ENCODE data around the gene KDM6B. TPM values are rescaled to one million over a fixed set of nuclear protein-coding genes. Genes with fewer than 3 reads are reported as not detected.

KDM6B gene
- total RNA-seq, 4 donors from 2014 or later = 7.5 to 10.8 (median 9.7) TPM

DNA sequence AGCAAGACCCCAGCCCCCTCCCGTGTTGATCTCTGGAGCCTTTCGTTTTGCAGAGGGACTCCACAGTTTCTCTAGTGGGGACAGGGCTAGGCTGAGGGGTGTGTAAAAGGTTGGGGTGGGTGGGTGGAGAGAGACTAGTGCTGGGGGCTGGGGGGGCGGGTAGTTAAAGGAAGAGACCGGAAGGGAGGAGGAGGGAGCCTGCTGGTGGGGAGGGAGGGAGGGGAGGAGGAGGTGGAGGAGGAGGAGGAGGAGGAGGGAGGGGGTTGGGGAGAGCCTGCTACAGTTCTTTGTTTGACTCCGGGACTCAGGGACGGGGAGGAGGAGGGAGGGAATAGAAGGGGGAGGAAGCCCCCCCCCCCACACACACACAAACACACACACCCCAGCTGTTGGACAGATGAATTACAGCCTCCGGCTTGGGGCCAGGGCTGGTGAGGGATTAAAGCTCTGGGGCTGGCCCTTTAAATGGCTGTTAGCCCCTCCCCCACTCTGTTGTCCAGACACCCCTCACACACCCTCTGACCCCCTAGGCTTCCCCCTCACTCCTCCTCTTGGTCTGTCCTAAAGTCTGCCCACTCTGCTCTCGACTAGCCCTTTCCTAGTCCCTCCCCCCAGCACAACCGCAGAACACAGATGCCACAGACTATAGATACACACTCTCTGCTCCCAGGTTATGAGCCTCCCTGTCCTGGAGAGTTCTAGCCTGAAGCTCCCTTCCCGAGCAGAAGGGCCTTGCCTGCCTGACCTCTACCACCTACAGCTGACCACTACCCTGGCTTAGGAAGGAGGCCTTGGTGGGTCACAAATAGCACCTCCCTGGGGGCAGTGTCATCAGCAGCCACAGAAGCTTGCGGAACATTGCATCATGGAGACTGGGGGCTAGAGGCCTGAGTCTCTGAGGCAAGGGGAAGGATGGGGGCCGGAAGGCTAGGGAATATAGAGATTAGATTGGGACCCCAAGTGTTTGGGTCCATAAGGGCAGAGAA, 4.4 kb downstream of the KDM6B start:
- TF ChIP-seq POLR2A (IDR thresholded peaks at IDR 0.05) (no peak), EP300 (IDR thresholded peaks at IDR 0.05) (no peak)
- TF ChIP-seq, protein P1, sequence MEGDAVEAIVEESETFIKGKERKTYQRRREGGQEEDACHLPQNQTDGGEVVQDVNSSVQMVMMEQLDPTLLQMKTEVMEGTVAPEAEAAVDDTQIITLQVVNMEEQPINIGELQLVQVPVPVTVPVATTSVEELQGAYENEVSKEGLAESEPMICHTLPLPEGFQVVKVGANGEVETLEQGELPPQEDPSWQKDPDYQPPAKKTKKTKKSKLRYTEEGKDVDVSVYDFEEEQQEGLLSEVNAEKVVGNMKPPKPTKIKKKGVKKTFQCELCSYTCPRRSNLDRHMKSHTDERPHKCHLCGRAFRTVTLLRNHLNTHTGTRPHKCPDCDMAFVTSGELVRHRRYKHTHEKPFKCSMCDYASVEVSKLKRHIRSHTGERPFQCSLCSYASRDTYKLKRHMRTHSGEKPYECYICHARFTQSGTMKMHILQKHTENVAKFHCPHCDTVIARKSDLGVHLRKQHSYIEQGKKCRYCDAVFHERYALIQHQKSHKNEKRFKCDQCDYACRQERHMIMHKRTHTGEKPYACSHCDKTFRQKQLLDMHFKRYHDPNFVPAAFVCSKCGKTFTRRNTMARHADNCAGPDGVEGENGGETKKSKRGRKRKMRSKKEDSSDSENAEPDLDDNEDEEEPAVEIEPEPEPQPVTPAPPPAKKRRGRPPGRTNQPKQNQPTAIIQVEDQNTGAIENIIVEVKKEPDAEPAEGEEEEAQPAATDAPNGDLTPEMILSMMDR (IDR thresholded peaks at IDR 0.05) = no peak
- H3K4me3 ChIP-seq = peak overlapping the region in 2 of 4 donors; percentile 22 to 29
- H3K27ac ChIP-seq = peak overlapping the region; percentile 96 to 99 (median 98)
- DNase-seq (ENCODE audit: low spot score in 2 of 2) = no peak
- H3K9me3 ChIP-seq = no peaks in the 10 kb centered on the region
- peaks cover 0 to 66% (median 41%) of the 10 kb centered on the region in 4 donors for H3K4me1 ChIP-seq
- no peaks in the 10 kb centered on the region for H3K36me3 ChIP-seq
- WGBS, 2 donors = 14 to 19% methylated on average over 8 to 11 of the region's 12 CpGs
- no peaks in the 10 kb centered on the region for H3K27me3 ChIP-seq

DNA sequence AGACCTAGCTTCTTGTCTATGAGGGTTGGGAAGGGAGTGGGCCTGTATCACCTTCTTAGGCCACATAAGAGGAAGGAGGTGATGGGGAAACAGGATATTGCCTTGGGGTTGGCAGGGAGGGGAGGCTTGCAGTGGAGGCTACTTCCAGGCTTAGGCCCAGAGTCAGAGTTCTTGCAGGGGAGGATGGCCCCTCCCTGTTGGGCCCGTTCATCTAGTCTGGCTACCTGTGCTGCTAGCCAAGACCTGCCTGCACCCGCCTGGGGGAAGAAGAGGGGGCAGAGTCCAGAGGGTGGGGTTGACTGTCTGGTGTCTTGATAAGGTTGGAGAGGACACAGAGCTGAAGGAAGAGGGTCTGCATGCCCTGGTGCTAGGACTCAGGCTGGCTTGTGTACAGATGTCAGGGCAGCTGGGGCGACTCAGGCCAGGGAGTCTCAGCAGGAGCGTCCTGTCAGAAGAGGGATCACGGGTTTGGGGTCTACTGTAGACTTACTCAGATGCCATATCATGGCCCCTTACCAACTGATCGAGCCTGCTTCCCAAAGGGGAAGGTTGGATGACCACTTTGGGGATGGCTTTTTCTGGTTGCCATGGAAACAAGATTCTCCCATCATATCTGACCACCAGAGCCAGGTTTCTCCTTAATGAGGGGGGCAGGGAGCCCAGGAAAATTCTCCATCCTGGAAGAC, 5.3 kb downstream of the KDM6B start:
- no peaks in the 10 kb centered on the region for H3K27me3 ChIP-seq
- H3K36me3 ChIP-seq = no peaks in the 10 kb centered on the region
- 57 to 62% methylated on average over 6 of the region's 6 CpGs for WGBS, 2 donors
- no peak for DNase-seq (ENCODE audit: low spot score in 2 of 2)
- H3K9me3 ChIP-seq = no peaks in the 10 kb centered on the region
- H3K4me3 ChIP-seq = no peak overlapping the region
- H3K27ac ChIP-seq = peak overlapping the region; percentile 29 to 99 (median 75)
- H3K4me1 ChIP-seq = peaks cover 0 to 64% (median 39%) of the 10 kb centered on the region in 4 donors
- TF ChIP-seq POLR2A (IDR thresholded peaks at IDR 0.05) (no peak), EP300 (IDR thresholded peaks at IDR 0.05) (no peak)
- TF ChIP-seq, protein P1 (IDR thresholded peaks at IDR 0.05) = no peak

DNA sequence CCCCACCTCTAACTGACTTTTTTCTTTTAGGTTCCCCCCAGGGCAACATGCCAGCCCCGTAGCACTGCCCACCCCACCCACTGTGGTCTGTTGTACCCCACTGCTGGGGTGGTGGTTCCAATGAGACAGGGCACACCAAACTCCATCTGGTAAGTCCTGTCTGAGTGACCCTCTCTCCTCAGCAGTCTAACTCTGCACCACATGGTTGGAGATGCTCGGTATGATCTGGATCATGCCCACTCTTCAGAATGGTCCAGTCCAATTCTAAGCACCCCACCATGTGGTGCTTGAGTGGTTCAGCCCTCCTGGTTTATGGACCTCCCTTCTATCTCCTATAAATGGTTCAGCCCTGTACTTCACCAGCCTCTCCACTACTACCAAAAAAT, 5.9 kb downstream of the KDM6B start:
- no peaks in the 10 kb centered on the region for H3K9me3 ChIP-seq
- peak overlapping the region in 3 of 4 donors; percentile 29 to 99 (median 97) for H3K27ac ChIP-seq
- DNase-seq (ENCODE audit: low spot score in 2 of 2) = no peak
- TF ChIP-seq, protein P1 (IDR thresholded peaks at IDR 0.05) = no peak
- TF ChIP-seq EP300 (IDR thresholded peaks at IDR 0.05) (no peak), POLR2A (IDR thresholded peaks at IDR 0.05) (no peak)
- 42 to 44% methylated on average over 2 of the region's 2 CpGs for WGBS, 2 donors
- no peak overlapping the region for H3K4me3 ChIP-seq
- H3K36me3 ChIP-seq = no peaks in the 10 kb centered on the region
- peaks cover 0 to 65% (median 39%) of the 10 kb centered on the region in 4 donors for H3K4me1 ChIP-seq
- no peaks in the 10 kb centered on the region for H3K27me3 ChIP-seq

DNA sequence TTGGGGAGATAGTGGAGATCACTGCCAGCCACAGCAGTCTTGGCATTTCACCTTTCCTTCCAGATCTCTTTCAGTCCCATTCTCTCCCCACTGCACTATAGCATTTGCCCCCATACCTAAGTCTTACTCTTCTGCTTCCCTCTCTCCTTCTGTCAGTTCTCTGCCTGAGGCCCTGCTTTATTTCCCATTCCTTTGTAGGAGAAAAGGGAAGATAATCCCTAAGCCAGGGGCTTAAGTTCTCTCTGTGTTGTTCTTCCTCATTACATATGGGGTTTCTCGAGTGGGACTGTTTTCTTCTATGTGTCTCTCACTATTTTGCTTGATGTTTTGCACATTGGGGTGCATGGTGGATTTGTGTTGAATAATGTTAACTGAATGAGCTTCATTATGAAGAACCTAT, 6.4 kb downstream of the KDM6B start:
- no peaks in the 10 kb centered on the region for H3K27me3 ChIP-seq
- no peak for DNase-seq (ENCODE audit: low spot score in 2 of 2)
- TF ChIP-seq, protein P1 (IDR thresholded peaks at IDR 0.05) = no peak
- no peak for TF ChIP-seq POLR2A (IDR thresholded peaks at IDR 0.05)
- H3K36me3 ChIP-seq = peaks cover 0 to under 1% (median 0%) of the 10 kb centered on the region in 3 donors
- peak overlapping the region in 3 of 4 donors; percentile 93 to 99 (median 97) for H3K27ac ChIP-seq
- H3K4me3 ChIP-seq = no peak overlapping the region
- no peaks in the 10 kb centered on the region for H3K9me3 ChIP-seq
- peaks cover 0 to 71% (median 45%) of the 10 kb centered on the region in 4 donors for H3K4me1 ChIP-seq
- WGBS, 2 donors = 34 to 44% methylated on average over 1 of the region's 1 CpG
